Gastrocnemius medialis (tissue), 4 donors: ENCODE measurements around the gene CACNA2D1. TPM values are rescaled to one million over a fixed set of nuclear protein-coding genes. Genes with fewer than 3 reads are reported as not detected.

ENCODE experiments used
- ATAC-seq, 2 donors: fragments of 150-250 bp; one replicate each; pipeline ENCODE4 v1.9.1; 2016
- DNase-seq, 2 donors: peaks; one replicate each; pipeline ENCODE4 v3.0.0-alpha.2; 2019
- H3K27ac ChIP-seq, 4 donors: fragments of 200-600 bp; sonication (generic); 1 replicate in 1 of 4; 2 replicates in 3 of 4; pipeline ENCODE4 v1.5.1; 2016 to 2018; ENCODE audit warnings: mild to moderate bottlenecking in 2 of 4, moderate library complexity in 1 of 4
- H3K27me3 ChIP-seq, 3 donors: fragments of 200-600 bp; sonication (generic) in 2 of 3; 1 replicate in 1 of 3; 2 replicates in 2 of 3; pipeline versions ENCODE4 v1.5.1 to v1.6.0; 2016 to 2019; ENCODE audit warnings: mild to moderate bottlenecking in 1 of 3, moderate library complexity in 1 of 3
- H3K36me3 ChIP-seq, 2 donors: fragments of 200-600 bp; sonication (generic) in 1 of 2; one replicate each; pipeline ENCODE4 v1.5.1; 2017 to 2018
- H3K4me1 ChIP-seq, 2 donors: fragments of 200-600 bp; sonication (generic) in 1 of 2; one replicate each; pipeline ENCODE4 v1.5.1; 2016 to 2017; ENCODE audit warnings: mild to moderate bottlenecking in 2 of 2
- H3K4me3 ChIP-seq, 4 donors: fragments of 200-600 bp; sonication (generic) in 3 of 4; 1 replicate in 1 of 4; 2 replicates in 3 of 4; pipeline ENCODE4 v1.5.1; 2016 to 2019; ENCODE audit warnings: mild to moderate bottlenecking in 2 of 4
- H3K9me3 ChIP-seq, 3 donors: fragments of 200-600 bp; sonication (generic) in 2 of 3; 1 replicate in 1 of 3; 2 replicates in 2 of 3; pipeline ENCODE4 v1.5.1; 2016 to 2019
- POLR2A ChIP-seq, 2 donors: fragments of 450-650 bp; IDR thresholded peaks; one replicate each; pipeline ENCODE4 v1.6.1; 2017; ENCODE audit warnings: antibody characterized with exemption in 2 of 2, mild to moderate bottlenecking in 2 of 2, moderate library complexity in 2 of 2
- in situ Hi-C, 4 donors: fragments of 200-750 bp; cut with MboI; loops; one replicate each; pipeline versions ENCODE4 v1.15.0 to v1.8.0; 2017; ENCODE audit warnings: low sequenced_read_pairs in 4 of 4
- intact Hi-C: fragments of 100-400 bp; cut with DNase I; formaldehyde crosslinking; loops from one replicate; pipeline ENCODE4 v1.15.1; 2023; ENCODE audit warnings: low total_unique reads
- total RNA-seq, 4 donors: library from RNA; depleted of rRNA; stranded (reverse); fragments of >200 nt; gene quantifications; one replicate each; pipeline versions ENCODE4 v1.1.0 to v1.2.3, GENCODE V29; 2016
- TF ChIP-seq, protein P1 (sequence below), 5 experiments: fragments of 450-650 bp in 3 of 5; fragments of 200-600 bp in 2 of 5; sonication (generic) in 2 of 5; IDR thresholded peaks in 4 of 5; conservative IDR thresholded peaks in 1 of 5; 1 replicate in 4 of 5; 2 replicates in 1 of 5; pipeline ENCODE4 v1.5.1; 2016 to 2019; ENCODE audit warnings: antibody characterized with exemption in 5 of 5, mild to moderate bottlenecking in 3 of 5, moderate library complexity in 3 of 5

Gene CACNA2D1
- total RNA-seq, 4 donors from 2014 or later, result 83.9 to 157 (median 120) TPM

- H3K9me3 ChIP-seq, result no peaks in the 10 kb centered on the region
- peak; percentile 13 to 18 for ATAC-seq
- H3K27me3 ChIP-seq, result no peaks in the 10 kb centered on the region
- intact Hi-C loops, result loop anchor here (5.0 to 10.0 kb wide), 3 partner anchors 40 to 278 kb away; no protein-coding TSS in a partner anchor
- peaks cover 36 to 40% of the 10 kb centered on the region in 2 donors for H3K4me1 ChIP-seq
- peak overlapping the region; percentile 96 to 97 (median 97) for H3K27ac ChIP-seq
- peak overlapping the region; percentile 79 to 93 (median 84) for H3K4me3 ChIP-seq
- no peaks in the 10 kb centered on the region for H3K36me3 ChIP-seq
- peak in 1 of 2 donors; percentile 32 for DNase-seq
- in situ Hi-C loops, result loop anchor here in 1 of 4 donors (25.0 kb wide), 1 partner anchor 205 kb away; no protein-coding TSS in a partner anchor
- TF ChIP-seq POLR2A (IDR thresholded peaks at IDR 0.05), result peak in 1 of 2 donors; percentile 20
- TF ChIP-seq, protein P1, sequence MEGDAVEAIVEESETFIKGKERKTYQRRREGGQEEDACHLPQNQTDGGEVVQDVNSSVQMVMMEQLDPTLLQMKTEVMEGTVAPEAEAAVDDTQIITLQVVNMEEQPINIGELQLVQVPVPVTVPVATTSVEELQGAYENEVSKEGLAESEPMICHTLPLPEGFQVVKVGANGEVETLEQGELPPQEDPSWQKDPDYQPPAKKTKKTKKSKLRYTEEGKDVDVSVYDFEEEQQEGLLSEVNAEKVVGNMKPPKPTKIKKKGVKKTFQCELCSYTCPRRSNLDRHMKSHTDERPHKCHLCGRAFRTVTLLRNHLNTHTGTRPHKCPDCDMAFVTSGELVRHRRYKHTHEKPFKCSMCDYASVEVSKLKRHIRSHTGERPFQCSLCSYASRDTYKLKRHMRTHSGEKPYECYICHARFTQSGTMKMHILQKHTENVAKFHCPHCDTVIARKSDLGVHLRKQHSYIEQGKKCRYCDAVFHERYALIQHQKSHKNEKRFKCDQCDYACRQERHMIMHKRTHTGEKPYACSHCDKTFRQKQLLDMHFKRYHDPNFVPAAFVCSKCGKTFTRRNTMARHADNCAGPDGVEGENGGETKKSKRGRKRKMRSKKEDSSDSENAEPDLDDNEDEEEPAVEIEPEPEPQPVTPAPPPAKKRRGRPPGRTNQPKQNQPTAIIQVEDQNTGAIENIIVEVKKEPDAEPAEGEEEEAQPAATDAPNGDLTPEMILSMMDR (IDR thresholded peaks at IDR 0.05 in 4 of 5, conservative IDR thresholded peaks at IDR 0.05 in 1 of 5), result no peak
These were observed 1.0 kb downstream of the CACNA2D1 start for GRCh38 chr7:82442492-82443035.

DNA sequence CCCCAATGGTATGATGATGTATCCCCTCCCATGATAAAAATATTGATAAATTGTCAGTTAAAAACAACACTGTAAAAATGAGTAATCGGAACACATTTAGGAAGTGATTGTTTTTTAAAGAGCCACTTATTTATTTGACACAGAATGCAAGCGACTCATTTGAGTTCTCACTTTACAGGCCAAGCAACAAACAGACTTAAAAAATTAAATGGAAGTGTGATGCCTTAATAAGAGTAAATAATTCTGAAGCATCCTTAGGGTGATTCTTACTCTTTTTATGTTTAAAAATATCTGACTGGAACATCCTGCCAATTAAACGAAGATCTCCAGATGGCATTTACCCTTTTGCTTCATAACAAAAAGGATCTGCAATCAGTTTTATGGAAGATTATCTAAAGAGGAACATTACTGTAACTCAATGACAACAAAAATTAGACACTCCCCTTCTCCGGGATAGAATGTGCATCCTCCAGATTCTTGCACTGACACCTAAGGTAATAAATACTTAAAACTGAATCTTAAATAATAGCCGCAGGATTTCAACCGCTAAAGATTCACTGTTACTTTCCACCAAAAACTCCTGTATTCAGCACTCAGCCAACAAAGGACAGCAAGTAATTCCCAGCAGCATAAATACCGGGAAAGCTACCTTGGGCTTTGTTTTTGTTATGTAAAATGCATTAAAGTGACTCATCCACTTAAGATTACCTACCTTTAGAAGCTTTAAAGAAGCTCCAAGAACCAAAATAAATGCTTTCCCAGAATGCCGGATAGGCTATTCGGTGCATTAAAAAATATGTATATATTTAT lies 1.7 kb downstream of the CACNA2D1 start:
- DNase-seq (no peak), ATAC-seq (no peak)
- Histone ChIP-seq H3K4me3 (peak overlapping the region; percentile 79 to 93 (median 84)), H3K27me3 (no peaks in the 10 kb centered on the region), H3K27ac (peak overlapping the region; percentile 96 to 97 (median 97)), H3K9me3 (no peaks in the 10 kb centered on the region), H3K4me1 (peaks cover 38 to 41% of the 10 kb centered on the region in 2 donors), H3K36me3 (no peaks in the 10 kb centered on the region)
- intact Hi-C loops (loop anchor here (5.0 to 10.0 kb wide), 3 partner anchors 40 to 277 kb away; no protein-coding TSS in a partner anchor), in situ Hi-C loops (loop anchor here in 1 of 4 donors (25.0 kb wide), 1 partner anchor 205 kb away; no protein-coding TSS in a partner anchor)
- TF ChIP-seq POLR2A (IDR thresholded peaks at IDR 0.05), result no peak
- TF ChIP-seq, protein P1 (IDR thresholded peaks at IDR 0.05 in 4 of 5, conservative IDR thresholded peaks at IDR 0.05 in 1 of 5), result no peak

GRCh38 chr7:82438521-82438920 lies 5.1 kb downstream of the CACNA2D1 start:
- H3K4me3 ChIP-seq, result no peak overlapping the region
- H3K9me3 ChIP-seq, result no peaks in the 10 kb centered on the region
- H3K27ac ChIP-seq, result peak overlapping the region; percentile 16 to 97 (median 96)
- H3K4me1 ChIP-seq, result peaks cover 41 to 42% of the 10 kb centered on the region in 2 donors
- intact Hi-C loops (no loop called here), in situ Hi-C loops (loop anchor here in 1 of 4 donors (25.0 kb wide), 1 partner anchor 201 kb away; no protein-coding TSS in a partner anchor)
- no peaks in the 10 kb centered on the region for H3K27me3 ChIP-seq
- TF ChIP-seq POLR2A (IDR thresholded peaks at IDR 0.05), result no peak
- TF ChIP-seq, protein P1 (IDR thresholded peaks at IDR 0.05 in 4 of 5, conservative IDR thresholded peaks at IDR 0.05 in 1 of 5), result no peak
- no peaks in the 10 kb centered on the region for H3K36me3 ChIP-seq
- DNase-seq (no peak), ATAC-seq (peak; percentile 19 to 44)

GRCh38 chr7:82435769-82436168 lies 7.8 kb downstream of the CACNA2D1 start:
- H3K27me3 ChIP-seq, result no peaks in the 10 kb centered on the region
- no peak overlapping the region for H3K4me3 ChIP-seq
- peaks cover 35 to 41% of the 10 kb centered on the region in 2 donors for H3K4me1 ChIP-seq
- no peaks in the 10 kb centered on the region for H3K36me3 ChIP-seq
- no peak for DNase-seq
- intact Hi-C loops, result no loop called here
- TF ChIP-seq, protein P1 (IDR thresholded peaks at IDR 0.05 in 4 of 5, conservative IDR thresholded peaks at IDR 0.05 in 1 of 5), result no peak
- TF ChIP-seq POLR2A (IDR thresholded peaks at IDR 0.05), result no peak
- no peak for ATAC-seq
- H3K9me3 ChIP-seq, result no peaks in the 10 kb centered on the region
- in situ Hi-C loops, result loop anchor here in 1 of 4 donors (25.0 kb wide), 1 partner anchor 198 kb away; no protein-coding TSS in a partner anchor
- H3K27ac ChIP-seq, result peak overlapping the region in 2 of 4 donors; percentile 31 to 97
